Thyroid gland (tissue), 4 donors: ENCODE results near the gene CANT1. TPM values are rescaled to one million over a fixed set of nuclear protein-coding genes. Genes with fewer than 3 reads are reported as not detected.

ENCODE experiments used
- DNase-seq, 2 donors: peaks; one replicate each; pipeline ENCODE4 v3.0.0-alpha.2; 2019
- H3K27ac ChIP-seq, 3 donors: fragments of 200-600 bp; sonication (generic); 1 replicate in 2 of 3; 2 replicates in 1 of 3; pipeline ENCODE4 v1.5.1; 2016 to 2019; ENCODE audit warnings: mild to moderate bottlenecking in 1 of 3, moderate library complexity in 1 of 3
- H3K27me3 ChIP-seq: fragments of 200-600 bp; sonication (generic); one replicate; pipeline ENCODE4 v1.5.1; 2019
- H3K36me3 ChIP-seq, 2 donors: fragments of 200-600 bp; sonication (generic); one replicate each; pipeline ENCODE4 v1.5.1; 2016 to 2019
- H3K4me1 ChIP-seq, 2 donors: fragments of 200-600 bp; sonication (generic); one replicate each; pipeline ENCODE4 v1.5.1; 2017 to 2019
- H3K4me3 ChIP-seq, 3 donors: fragments of 200-600 bp; sonication (generic); replicated peaks in 1 of 3; 1 replicate in 2 of 3; 2 replicates in 1 of 3; pipeline ENCODE4 v1.5.1; 2016; ENCODE audit warnings: mild to moderate bottlenecking in 1 of 3
- H3K9me3 ChIP-seq: fragments of 200-600 bp; sonication (generic); one replicate; pipeline ENCODE4 v1.5.1; 2017
- POLR2A ChIP-seq, 2 donors: fragments of 450-650 bp; IDR thresholded peaks; one replicate each; pipeline ENCODE4 v1.6.1; 2017; ENCODE audit warnings: antibody characterized with exemption in 2 of 2, mild to moderate bottlenecking in 2 of 2, moderate library complexity in 1 of 2
- WGBS, 2 donors: methylation state at CpG; one replicate each; pipeline ENCODE4 v1.1.5; 2017; 5-methylcytosine and 5-hydroxymethylcytosine counted together
- intact Hi-C: fragments of 100-400 bp; cut with DNase I; formaldehyde crosslinking; loops from one replicate; pipeline ENCODE4 v1.15.1; 2023
- total RNA-seq, 4 donors: library from RNA; depleted of rRNA; stranded (reverse); fragments of >200 nt; gene quantifications; one replicate each; pipeline ENCODE4 v1.2.3, GENCODE V29; 2016
- TF ChIP-seq, protein P1 (sequence below), 6 experiments: fragments of 200-600 bp in 3 of 6; fragments of 450-650 bp in 3 of 6; sonication (generic) in 3 of 6; IDR thresholded peaks; one replicate each; pipeline ENCODE4 v1.5.1; 2016 to 2019; ENCODE audit warnings: antibody characterized with exemption in 6 of 6, mild to moderate bottlenecking in 2 of 6, inconsistent platforms in 1 of 6, moderate library complexity in 1 of 6

The CANT1 gene
- total RNA-seq, 4 donors from 2014 or later, result 21.2 to 37.1 (median 27.3) TPM

DNA sequence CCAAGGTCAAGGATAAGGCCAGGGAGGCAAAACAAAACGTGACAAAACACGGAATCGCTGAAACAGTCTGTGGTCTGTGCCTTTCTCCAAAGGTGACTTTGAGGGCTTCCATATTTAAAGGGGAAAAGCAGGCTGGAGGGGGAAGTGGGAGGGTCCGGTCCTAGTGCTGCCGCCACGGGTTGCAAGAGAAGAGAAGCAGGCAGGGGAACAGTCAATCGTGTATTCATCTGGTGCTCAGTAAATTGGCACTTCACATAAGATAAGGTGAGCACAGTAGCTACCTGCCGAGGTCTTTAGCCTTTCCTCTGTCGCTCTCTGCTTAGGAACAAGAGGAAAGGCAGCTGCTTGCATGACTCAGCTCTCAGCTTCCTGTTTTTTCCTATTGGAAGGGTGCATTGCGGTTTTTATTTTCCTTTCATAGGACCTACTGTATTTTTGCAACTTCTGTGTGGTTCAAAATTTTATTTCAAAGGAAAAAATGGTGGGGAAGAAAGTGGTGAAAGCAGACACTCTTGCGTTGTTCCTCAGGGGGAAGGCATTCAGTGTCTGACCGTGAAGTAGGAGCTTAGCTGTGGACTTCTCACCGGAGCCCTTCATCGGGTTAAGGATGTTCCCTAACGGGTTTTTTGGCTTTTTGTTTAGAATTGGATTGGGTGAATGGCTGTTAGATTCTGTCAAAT lies 22.8 kb downstream of the CANT1 start:
- peaks cover 10 to 13% of the 10 kb centered on the region in 2 donors for H3K36me3 ChIP-seq
- peaks cover 8 to 17% of the 10 kb centered on the region in 2 donors for H3K4me1 ChIP-seq
- intact Hi-C loops, result no loop called here
- DNase-seq, result no peak
- no peak for TF ChIP-seq POLR2A (IDR thresholded peaks at IDR 0.05)
- TF ChIP-seq, protein P1, sequence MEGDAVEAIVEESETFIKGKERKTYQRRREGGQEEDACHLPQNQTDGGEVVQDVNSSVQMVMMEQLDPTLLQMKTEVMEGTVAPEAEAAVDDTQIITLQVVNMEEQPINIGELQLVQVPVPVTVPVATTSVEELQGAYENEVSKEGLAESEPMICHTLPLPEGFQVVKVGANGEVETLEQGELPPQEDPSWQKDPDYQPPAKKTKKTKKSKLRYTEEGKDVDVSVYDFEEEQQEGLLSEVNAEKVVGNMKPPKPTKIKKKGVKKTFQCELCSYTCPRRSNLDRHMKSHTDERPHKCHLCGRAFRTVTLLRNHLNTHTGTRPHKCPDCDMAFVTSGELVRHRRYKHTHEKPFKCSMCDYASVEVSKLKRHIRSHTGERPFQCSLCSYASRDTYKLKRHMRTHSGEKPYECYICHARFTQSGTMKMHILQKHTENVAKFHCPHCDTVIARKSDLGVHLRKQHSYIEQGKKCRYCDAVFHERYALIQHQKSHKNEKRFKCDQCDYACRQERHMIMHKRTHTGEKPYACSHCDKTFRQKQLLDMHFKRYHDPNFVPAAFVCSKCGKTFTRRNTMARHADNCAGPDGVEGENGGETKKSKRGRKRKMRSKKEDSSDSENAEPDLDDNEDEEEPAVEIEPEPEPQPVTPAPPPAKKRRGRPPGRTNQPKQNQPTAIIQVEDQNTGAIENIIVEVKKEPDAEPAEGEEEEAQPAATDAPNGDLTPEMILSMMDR (IDR thresholded peaks at IDR 0.05), result no peak
- peak overlapping the region in 1 of 3 donors; percentile 3 for H3K4me3 ChIP-seq
- H3K27me3 ChIP-seq, result no peaks in the 10 kb centered on the region
- 8 to 16% methylated on average over 15 of the region's 15 CpGs for WGBS, 2 donors
- no peaks in the 10 kb centered on the region for H3K9me3 ChIP-seq
- peak overlapping the region in 2 of 3 donors; percentile 21 to 44 for H3K27ac ChIP-seq

DNA sequence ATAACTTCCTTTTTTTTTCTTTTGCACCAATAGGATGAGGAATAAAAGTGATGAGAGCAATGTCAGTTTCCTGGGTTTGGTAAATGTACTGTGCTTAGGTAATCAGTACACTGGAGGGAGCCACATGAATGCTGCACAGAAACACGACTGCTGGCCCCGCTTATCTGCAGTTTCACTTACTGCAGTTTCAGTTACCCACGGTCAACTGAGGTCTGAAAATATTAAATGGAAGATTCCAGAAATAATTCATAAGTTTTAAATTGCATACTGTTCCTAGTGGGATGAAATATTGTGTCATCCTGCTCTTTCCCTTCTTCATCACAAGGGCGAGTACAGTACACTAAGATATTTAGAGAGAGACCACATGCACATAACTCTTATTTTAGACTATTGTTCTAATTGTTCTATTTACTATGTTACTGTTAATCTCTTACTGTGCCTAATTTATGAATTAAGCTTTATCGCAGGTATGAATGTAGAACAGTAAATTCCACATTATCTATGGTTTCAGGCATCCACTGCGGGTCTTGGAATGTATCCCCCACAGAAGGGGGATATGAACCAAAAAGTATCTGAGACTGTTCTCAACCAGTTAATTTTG lies 23.4 kb downstream of the CANT1 start:
- H3K9me3 ChIP-seq, result no peaks in the 10 kb centered on the region
- peak overlapping the region in 1 of 3 donors; percentile 3 for H3K4me3 ChIP-seq
- no peak for DNase-seq
- H3K27me3 ChIP-seq, result no peaks in the 10 kb centered on the region
- TF ChIP-seq, protein P1 (IDR thresholded peaks at IDR 0.05), result peak in 1 of 6 experiments; percentile 27
- TF ChIP-seq POLR2A (IDR thresholded peaks at IDR 0.05), result no peak
- peak overlapping the region in 2 of 3 donors; percentile 21 to 44 for H3K27ac ChIP-seq
- 64 to 65% methylated on average over 6 of the region's 6 CpGs for WGBS, 2 donors
- H3K36me3 ChIP-seq, result peaks cover 8 to 10% of the 10 kb centered on the region in 2 donors
- peaks cover 8 to 17% of the 10 kb centered on the region in 2 donors for H3K4me1 ChIP-seq
- intact Hi-C loops, result no loop called here

DNA sequence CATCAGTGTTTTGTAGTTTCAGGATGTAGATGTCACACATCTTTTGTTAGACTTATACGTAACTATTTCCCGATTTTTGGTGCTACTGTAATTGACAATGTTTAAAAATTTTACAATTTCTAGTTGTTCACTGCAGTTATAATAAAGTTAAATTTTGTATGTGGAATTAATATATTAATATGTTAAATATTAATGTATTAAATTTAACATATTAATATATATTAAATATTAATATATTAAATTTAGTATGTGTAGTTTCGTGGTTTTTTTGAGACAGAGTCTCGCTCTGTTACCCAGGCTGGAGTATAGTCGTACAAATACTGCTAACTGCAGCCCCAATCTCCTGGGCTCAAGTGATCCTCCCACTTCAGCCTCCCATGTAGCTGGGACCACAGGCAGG lies 24.2 kb downstream of the CANT1 start:
- peaks cover 8 to 18% of the 10 kb centered on the region in 2 donors for H3K4me1 ChIP-seq
- intact Hi-C loops, result no loop called here
- no peak overlapping the region for H3K27ac ChIP-seq
- no peaks in the 10 kb centered on the region for H3K9me3 ChIP-seq
- no peak for TF ChIP-seq POLR2A (IDR thresholded peaks at IDR 0.05)
- TF ChIP-seq, protein P1 (IDR thresholded peaks at IDR 0.05), result no peak
- WGBS, 2 donors, result 95% methylated on average over 5 of the region's 5 CpGs
- DNase-seq, result no peak
- peaks cover 2 to 4% of the 10 kb centered on the region in 2 donors for H3K36me3 ChIP-seq
- H3K4me3 ChIP-seq, result no peak overlapping the region
- H3K27me3 ChIP-seq, result no peaks in the 10 kb centered on the region

DNA sequence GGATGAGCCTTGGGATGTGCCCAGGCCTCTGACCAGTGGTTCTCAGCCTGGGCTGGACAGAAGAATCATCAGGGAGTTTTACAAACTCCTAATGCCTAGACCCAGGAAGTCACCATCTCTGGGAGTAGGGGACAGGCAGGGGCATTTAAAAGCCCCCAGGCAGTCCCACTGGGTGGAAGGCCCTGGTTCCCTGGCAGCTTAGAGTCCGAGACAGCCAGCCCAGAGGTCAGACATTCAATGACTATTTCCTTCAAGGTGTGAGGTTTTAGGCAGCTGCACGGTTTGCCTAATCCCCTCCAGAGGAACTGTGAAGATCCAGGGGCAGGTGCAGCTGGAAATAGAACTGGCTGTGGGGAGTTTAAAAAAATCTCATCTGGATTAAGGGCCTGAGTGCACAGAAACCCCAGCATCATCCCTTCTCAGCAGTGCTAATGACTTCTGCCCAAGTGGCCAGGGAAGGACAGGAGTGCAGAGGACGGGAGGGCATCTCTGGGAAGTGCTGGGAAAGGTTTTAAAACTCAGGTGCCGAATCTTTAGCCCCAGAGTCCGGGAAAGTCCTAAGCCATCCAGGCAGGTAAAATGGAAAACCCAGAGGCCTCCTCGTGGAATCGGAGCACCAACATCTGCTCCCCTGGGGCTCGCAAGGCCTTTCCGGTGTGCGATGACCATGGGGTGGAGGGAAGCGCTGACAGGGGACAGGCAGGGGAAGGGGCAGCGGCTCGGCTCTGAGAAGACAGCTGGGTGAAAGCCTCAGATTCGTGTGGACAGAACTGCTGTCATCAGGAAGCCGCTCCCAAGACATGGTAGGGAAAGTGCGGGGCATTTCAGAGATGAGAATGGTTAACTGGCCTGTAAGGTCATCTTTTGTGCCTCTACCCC lies 28.3 kb downstream of the CANT1 start:
- Histone ChIP-seq H3K4me1 (peaks cover 29 to 43% of the 10 kb centered on the region in 2 donors), H3K36me3 (no peaks in the 10 kb centered on the region), H3K27ac (peak overlapping the region in 1 of 3 donors; percentile 57), H3K27me3 (no peaks in the 10 kb centered on the region), H3K9me3 (no peaks in the 10 kb centered on the region), H3K4me3 (no peak overlapping the region)
- DNase-seq, result no peak
- 81 to 85% methylated on average over 15 to 16 of the region's 16 CpGs for WGBS, 2 donors
- intact Hi-C loops, result no loop called here
- TF ChIP-seq POLR2A (IDR thresholded peaks at IDR 0.05), result no peak
- TF ChIP-seq, protein P1 (IDR thresholded peaks at IDR 0.05), result no peak
